RWPE2 (cell line): ENCODE data around the gene ETAA1.
A peak's percentile ranks its signal among the peaks of the same experiment; 100 is the strongest.

Experiments
- ATAC-seq: fragments of 200-7000 bp; cut with Tn5 transposase; 3 replicates; pipeline ENCODE4 v1.9.1; 2021; ENCODE audit warnings: low read depth
- DNase-seq: peaks from one replicate; pipeline ENCODE4 v3.0.0-alpha.2; 2020; ENCODE audit warnings: low spot score
- H3K27ac ChIP-seq: fragments of 450-650 bp; 2 replicates; pipeline ENCODE4 v1.5.1; 2017; ENCODE audit warnings: mild to moderate bottlenecking; ENCODE audit not compliant: poor library complexity, severe bottlenecking
- H3K27me3 ChIP-seq: fragments of 250-450 bp; sonication (Bioruptor Pico); 2 replicates; pipeline ENCODE4 v1.5.1; 2021; ENCODE audit warnings: mild to moderate bottlenecking, moderate library complexity; ENCODE audit not compliant: insufficient read depth, poor library complexity, severe bottlenecking
- H3K36me3 ChIP-seq: fragments of 250-450 bp; sonication (Bioruptor Pico); 2 replicates; pipeline ENCODE4 v1.5.1; 2020; ENCODE audit warnings: low read depth, mild to moderate bottlenecking, moderate library complexity
- H3K4me1 ChIP-seq: fragments of 250-450 bp; sonication (Bioruptor Pico); 2 replicates; pipeline ENCODE4 v1.5.1; 2021; ENCODE audit warnings: mild to moderate bottlenecking, moderate library complexity; ENCODE audit not compliant: insufficient read depth, poor library complexity, severe bottlenecking
- H3K4me3 ChIP-seq: fragments of 250-450 bp; sonication (Bioruptor Pico); 2 replicates; pipeline ENCODE4 v1.5.1; 2021; ENCODE audit warnings: mild to moderate bottlenecking, moderate library complexity; ENCODE audit not compliant: severe bottlenecking
- H3K9me3 ChIP-seq: fragments of 250-450 bp; sonication (Bioruptor Pico); 2 replicates; pipeline ENCODE4 v1.5.1; 2021; ENCODE audit warnings: mild to moderate bottlenecking, moderate library complexity; ENCODE audit not compliant: severe bottlenecking
- TF ChIP-seq, protein P1 (sequence below): fragments of 450-650 bp; IDR thresholded peaks from one replicate; pipeline ENCODE4 v1.5.1; 2017; ENCODE audit warnings: mild to moderate bottlenecking, moderate library complexity; ENCODE audit not compliant: poor library complexity, severe bottlenecking

ETAA1 gene

DNA sequence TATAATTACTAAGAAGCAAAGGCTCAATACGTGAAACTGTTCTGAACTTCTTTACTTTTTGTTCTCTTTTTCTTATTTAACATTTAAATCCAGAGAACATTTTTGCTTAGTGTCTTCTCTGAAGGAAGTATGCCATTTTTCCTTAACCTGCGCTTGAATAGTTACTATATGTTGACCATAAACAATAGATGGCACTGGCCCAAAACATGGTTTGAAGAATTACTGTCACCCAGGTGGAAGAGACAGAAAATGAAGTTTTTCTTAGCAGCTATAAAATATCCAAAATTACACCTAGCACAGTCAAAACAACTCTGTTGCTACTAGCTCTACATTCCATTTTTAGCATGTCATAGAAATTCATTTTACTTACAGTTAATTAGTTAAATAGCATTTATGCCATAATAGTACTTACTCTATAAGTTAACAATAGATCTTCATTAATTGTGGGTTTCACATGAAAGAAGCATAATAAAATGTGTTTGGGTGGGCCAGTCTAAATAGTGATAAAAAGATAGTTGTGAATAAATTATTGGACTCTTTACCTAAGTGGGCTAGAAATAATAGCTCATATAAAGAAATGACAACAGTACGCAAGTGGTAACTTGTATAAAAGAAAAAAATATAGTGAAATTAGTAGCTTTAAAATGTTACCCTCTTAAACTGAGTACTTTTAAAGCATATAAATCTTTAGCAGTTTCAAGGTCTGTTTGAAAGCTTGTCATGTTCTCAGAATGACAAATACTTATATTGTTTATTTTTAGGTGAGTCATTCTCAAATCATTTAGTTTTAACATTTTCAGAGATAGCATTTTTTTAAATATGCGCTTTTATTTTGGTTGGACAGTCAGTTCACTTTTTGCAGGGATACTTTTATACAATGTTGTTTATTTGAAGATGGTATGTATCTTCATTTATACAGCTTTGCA is 3.7 kb downstream of the ETAA1 start:
- H3K36me3 ChIP-seq: peaks cover 73% of the 10 kb centered on the region
- DNase-seq: no peak
- TF ChIP-seq, protein P1, sequence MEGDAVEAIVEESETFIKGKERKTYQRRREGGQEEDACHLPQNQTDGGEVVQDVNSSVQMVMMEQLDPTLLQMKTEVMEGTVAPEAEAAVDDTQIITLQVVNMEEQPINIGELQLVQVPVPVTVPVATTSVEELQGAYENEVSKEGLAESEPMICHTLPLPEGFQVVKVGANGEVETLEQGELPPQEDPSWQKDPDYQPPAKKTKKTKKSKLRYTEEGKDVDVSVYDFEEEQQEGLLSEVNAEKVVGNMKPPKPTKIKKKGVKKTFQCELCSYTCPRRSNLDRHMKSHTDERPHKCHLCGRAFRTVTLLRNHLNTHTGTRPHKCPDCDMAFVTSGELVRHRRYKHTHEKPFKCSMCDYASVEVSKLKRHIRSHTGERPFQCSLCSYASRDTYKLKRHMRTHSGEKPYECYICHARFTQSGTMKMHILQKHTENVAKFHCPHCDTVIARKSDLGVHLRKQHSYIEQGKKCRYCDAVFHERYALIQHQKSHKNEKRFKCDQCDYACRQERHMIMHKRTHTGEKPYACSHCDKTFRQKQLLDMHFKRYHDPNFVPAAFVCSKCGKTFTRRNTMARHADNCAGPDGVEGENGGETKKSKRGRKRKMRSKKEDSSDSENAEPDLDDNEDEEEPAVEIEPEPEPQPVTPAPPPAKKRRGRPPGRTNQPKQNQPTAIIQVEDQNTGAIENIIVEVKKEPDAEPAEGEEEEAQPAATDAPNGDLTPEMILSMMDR: no peak

DNA sequence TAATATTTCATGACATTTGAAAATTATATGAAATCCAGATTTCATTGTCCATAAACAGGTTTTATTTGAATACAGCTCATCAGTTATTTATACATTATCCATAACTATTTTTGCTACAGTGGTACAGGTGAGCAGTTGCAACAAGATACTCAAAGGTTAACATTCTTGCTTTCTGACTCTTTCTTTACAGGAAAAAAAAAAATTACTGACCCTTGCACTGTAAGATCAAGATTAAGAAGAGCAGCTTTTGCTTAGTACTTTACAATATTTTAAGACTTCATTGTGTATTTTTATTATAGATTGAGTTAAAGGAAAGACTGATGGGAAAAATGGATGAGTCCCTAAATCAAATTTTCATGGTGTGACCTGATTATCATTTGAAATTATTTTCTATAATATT is 11.2 kb downstream of the ETAA1 start:
- H3K9me3 ChIP-seq: no peaks in the 10 kb centered on the region
- H3K4me1 ChIP-seq: peaks cover 5% of the 10 kb centered on the region
- ATAC-seq: no peak

More for the DNA sequence above, 3.7 kb downstream of the ETAA1 start:
- no peaks in the 10 kb centered on the region for H3K9me3 ChIP-seq
- H3K4me3 ChIP-seq: no peak overlapping the region
- peaks cover 37% of the 10 kb centered on the region for H3K4me1 ChIP-seq
- no peaks in the 10 kb centered on the region for H3K27me3 ChIP-seq
- 0 out of 3 replicates have a peak, but pooled peaks have one; percentile 14 for ATAC-seq
- H3K27ac ChIP-seq: peak overlapping the region; percentile 87

DNA sequence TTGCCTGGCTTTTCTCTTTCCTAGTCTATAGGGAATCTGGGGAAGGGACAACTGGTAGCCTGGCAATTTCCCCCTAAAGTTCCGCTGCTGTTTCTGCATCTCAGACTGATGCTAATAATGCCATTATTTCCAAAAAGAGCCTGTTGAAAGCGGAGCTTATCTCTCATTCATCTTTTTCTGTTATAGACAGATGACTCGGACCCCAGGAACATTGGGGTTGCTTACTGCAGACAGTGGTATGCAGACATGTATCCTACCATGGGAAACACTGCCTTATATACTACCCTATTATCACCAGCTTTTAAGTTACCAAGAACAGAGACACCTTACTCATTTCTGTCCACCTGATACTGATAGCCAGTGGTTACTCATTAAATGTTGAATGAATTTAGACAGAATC is 15.3 kb downstream of the ETAA1 start:
- Histone ChIP-seq H3K27ac (no peak overlapping the region), H3K4me1 (no peaks in the 10 kb centered on the region), H3K27me3 (no peaks in the 10 kb centered on the region), H3K36me3 (peaks cover 38% of the 10 kb centered on the region), H3K9me3 (no peaks in the 10 kb centered on the region), H3K4me3 (no peak overlapping the region)
- TF ChIP-seq, protein P1: no peak
- 0 out of 3 replicates have a peak, but pooled peaks have one; percentile 23 for ATAC-seq
- no peak for DNase-seq

More for the DNA sequence above, 11.2 kb downstream of the ETAA1 start:
- peaks cover 76% of the 10 kb centered on the region for H3K36me3 ChIP-seq
- no peak overlapping the region for H3K27ac ChIP-seq
- no peak overlapping the region for H3K4me3 ChIP-seq
- no peaks in the 10 kb centered on the region for H3K27me3 ChIP-seq
- no peak for DNase-seq
- TF ChIP-seq, protein P1: no peak

GRCh38 chr2:67414867-67415266 is 17.7 kb downstream of the ETAA1 start:
- Histone ChIP-seq H3K4me1 (no peaks in the 10 kb centered on the region), H3K27me3 (no peaks in the 10 kb centered on the region), H3K27ac (no peak overlapping the region), H3K36me3 (peaks cover 14% of the 10 kb centered on the region), H3K4me3 (no peak overlapping the region), H3K9me3 (no peaks in the 10 kb centered on the region)
- TF ChIP-seq, protein P1: no peak
- DNase-seq (no peak), ATAC-seq (no peak)

GRCh38 chr2:67416136-67416535 is 19.0 kb downstream of the ETAA1 start:
- Histone ChIP-seq H3K27me3 (no peaks in the 10 kb centered on the region), H3K36me3 (0 out of 2 replicates have a peak, but pooled peaks cover under 1% of the 10 kb centered on the region), H3K4me3 (no peak overlapping the region), H3K27ac (no peak overlapping the region), H3K9me3 (no peaks in the 10 kb centered on the region), H3K4me1 (no peaks in the 10 kb centered on the region)
- ATAC-seq (no peak), DNase-seq (no peak)
- TF ChIP-seq, protein P1: no peak
